Stimulated activated CD8-positive, alpha-beta memory T cell treated with anti-CD3 and anti-CD28 coated beads, Interleukin-15, amount 100 ng/mL, for 24 hours (primary cell): ENCODE data around the gene NMT1.
"Not testable (repeated sequence)": the region's sequence is repeated elsewhere in the genome, so short reads cannot be mapped to it uniquely, and the experiment has no call there.

Source experiments
- DNase-seq: peaks from one replicate; pipeline ENCODE4 v3.0.0-alpha.2; 2020; ENCODE audit warnings: low read depth

Gene NMT1

DNA sequence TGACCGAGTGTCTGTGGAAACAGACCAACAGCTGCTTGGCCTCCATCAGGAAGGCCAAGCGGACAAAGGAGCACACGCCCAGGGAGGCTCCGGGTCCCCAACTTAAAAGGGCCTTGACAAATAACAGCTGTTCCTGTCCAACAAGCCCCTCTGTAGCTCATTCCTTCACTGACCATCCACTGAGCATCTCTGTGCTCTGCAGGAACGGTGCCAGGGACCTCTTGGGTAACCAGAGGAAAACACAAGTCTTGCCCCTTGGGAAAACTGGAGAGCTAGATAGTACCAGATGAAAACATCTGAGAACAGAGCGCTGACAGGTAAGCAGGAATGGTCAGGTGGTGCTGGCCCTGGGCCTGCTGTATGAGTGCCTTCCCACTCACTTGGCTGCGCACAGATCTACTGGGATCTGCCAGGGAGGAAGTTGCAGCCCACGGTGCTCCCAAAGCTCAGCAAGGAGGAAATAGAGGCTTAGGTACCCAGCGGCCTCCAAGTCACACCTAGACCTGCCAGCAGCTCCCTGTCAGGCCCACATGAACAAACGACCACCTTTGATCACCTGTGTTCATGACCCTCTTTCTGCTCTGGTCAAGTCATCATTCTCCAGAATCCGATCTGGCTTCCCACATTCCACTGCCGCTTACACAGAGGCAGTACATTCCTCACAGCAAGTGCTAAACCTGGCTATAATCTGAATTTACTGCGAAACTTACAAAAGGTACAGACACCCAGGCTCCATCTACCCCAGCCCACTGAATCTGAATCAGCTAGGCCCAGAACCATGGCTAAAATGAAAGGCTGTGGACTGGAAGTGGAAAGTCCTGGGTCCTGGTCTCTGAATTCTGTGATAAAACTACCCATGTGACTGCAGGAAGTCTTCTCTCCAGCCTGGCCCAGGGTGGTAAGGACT is 22.1 kb upstream of the NMT1 start:
- no peak for DNase-seq

DNA sequence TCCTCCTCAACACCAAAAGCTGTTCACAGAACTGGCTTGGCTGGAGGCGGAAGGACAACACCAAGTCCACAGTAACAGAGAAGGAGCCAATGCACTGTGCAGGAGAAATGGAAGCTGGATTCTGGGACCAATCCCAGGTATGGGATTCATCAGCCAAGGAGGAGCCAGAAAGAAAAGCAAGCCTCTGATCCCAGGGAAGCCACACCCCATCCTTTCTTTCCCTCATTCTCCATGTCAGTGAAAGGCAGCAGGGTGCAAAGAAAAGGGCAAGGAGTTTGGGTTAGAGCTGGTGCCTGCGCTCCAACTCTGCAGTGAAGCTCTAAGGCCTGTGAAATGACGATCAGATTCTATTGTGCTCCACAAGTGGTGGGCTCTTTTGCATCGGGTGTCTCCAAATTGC is 20.7 kb upstream of the NMT1 start:
- no peak for DNase-seq

DNA sequence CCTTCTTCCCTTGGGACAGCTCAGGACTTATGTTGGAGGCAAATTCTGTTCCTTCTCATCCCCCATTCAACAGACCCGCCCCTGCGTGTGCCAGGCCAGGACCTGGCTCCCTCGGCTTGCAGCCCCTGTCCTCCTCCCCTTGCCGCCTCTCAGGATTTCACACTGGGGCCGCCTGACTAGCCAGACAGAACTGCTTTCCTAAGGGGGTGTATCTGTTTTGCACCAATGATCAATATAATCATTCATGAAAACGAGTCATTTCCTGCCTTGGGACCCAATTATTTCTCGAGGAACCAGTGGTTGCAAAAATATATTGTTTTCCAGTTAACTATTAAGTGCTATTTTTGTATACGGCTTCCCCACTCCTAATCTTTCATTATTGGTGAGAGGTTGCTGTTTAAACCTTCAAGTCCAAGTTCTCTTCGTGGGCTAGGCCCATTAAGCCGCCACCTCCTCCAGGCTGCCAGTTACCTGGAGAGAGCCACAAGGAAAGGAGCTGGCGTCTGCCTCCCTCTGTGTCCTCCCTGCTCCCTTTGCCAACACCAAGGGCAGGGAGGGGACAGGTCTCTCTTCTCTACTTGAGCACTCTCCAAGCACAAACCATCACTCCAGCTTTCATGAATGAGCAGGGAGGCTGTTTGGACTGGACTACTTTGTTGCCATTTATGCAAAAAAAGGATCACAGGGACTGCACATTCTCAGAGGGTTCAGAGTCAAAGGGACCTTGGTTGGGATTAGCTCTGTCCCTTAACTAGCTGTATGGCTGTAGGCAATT is 18.6 kb upstream of the NMT1 start:
- DNase-seq = no peak

DNA sequence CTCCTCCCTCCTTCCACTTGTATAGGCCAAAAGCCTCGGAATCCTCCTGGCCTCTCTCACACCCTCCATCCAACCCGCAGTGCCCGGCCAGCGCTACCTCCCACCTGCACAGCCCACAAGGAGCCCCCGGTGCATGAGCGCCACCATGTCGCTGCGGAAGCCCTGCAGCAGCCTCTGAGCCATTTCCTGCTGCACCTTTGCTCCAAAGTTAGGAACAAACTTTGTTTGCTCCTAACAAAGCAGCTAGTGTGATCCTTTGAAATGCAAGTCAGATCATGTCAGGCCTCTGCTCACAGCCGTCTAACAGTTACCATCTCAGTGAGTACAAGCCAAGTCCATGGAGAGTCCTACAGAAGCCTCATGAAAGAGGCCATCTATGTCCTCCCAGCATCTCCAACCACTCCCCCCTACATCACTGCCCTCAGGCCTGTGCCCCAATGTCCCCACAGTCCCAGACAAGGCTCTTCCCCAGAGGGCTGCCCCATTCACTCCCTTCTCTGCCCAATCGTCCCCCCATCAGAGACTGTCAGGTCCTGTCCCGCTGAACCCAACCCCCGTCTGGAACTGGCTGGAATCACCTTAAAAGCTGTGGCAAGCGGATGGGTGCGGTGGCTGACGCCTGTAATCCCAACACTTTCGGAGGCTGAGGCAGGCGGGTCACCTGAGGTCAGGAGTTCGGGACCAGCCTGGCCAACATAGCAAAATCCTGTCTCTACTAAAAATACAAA is 17.1 kb upstream of the NMT1 start:
- DNase-seq = no peak

DNA sequence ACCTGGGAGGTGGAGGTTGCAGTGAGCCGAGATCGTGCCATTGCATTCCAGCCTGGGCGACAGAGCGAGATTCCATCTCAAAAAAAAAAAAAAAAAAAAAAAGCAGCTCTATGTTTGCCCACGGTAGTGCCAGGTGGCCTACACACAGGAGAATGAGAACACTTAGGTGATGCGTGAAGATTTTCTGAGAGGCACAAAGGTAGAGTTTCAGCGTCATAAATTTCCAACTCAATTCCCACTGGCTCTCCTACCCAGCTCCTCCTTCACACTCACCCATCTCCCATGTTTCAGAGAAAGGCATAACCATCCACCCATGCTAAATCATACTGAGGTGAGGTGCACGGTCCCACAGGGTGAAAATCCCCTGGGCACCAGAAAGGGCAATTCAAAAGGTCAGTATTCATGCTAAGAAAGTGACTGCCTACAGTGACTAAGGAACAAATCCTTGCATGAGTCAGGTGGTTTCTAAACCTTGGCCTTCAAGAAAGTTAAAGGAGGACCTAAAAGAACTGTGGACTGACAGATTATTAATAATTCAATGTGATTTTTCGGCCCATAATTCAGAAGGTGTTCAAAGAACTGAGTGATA is 14.5 kb upstream of the NMT1 start:
- no peak for DNase-seq

DNA sequence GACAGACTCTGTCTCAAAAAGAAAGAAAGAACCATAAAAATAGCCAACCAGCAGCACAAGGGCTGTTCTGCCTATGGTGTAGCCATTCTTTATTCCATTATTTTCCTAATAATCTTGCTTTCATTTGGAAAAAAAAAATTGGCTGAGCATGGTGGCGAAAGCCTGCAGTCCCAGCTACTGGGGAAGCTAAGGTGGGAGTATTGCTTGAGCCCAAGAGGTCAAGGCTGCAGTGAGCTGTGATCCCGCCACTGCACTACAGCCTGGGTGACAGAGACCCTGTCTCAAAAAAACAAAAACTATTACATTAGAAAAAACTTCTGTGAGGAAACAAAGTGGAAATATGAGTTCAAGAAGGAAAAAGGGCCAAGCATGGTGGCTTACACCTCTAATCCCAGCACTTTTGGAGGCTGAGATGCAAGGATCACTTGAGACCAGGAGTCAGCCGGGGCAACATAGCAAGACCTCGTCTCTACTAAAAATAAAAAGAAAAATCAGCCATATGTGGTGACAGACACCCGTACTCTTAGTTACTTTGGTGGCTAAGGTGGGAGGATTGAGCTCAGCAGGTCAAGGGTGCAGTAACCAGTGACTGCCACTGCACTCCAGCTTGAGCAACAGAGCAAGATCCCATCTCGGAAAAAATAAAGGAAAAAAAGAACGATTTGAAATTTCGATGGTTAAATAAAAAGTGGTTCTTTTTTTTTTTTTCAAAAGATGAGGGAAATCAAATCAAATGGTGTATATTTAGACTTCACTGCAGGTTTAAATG is 12.1 kb upstream of the NMT1 start:
- no peak for DNase-seq

DNA sequence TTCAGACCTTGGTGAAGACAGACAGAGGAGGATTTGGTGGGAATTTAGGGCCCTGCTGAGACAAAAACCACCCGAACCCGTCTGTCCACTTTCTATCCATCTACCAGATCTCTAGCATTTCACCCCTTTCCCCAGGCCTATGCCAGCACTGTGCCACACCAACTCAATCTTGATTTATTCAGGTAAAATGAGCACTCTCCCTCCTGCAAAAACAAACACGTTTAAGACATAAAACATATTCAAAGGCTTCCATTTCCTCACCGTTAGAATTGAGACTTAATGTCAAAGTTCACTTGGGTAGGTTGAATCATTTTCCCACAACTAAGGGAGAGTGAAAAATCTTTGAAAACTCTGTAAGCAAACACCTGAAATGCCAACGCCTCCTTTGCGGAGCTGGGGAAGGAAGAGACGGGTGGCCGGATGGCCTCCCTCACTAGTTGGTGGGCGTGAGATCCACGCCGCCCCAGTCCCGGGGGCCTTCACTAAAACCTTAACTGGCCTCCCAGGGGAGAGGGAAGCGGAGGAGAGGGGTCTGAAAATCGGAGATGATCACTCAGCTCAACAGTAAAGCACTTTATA is 10.5 kb upstream of the NMT1 start:
- no peak for DNase-seq

DNA sequence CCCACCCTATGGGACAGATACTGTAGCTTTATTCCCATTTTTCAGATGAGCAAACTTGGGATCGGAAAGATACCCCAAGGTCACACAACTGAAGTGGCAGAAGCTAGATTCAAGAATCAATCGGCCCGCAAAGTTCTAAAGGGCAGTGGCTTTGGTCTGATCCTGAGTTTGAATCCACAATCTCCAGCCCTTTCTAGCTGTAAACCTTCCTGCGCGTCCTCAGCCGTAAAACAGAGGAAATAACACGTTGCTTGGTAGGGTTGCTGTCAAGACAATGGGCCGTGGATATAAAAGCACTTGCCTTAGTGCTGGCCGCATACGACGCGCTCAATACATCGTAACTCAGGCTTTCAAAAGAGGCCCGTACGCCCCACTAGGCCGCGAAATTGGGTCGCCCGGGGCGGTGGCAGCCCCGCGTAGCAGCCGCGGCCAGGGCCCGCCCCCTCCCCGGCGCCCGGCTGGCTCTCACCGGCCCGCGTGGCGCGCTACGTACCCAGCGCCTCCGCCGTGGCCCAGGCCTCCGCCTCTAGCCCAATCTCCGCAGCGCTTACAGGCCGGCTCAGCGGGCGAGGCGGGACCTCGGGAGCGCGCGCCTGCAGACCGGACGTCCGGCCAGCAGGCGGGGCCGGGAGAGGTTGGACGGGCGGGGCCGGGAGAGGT is 9.9 kb upstream of the NMT1 start, which contains the start of gene DCAKD:
TSS of gene DCAKD (minus strand) at position 573 of the 660 bp plus-strand sequence. CDS start 16,747 bp downstream, outside the sequence.
- DNase-seq = peak; percentile 78

DNA sequence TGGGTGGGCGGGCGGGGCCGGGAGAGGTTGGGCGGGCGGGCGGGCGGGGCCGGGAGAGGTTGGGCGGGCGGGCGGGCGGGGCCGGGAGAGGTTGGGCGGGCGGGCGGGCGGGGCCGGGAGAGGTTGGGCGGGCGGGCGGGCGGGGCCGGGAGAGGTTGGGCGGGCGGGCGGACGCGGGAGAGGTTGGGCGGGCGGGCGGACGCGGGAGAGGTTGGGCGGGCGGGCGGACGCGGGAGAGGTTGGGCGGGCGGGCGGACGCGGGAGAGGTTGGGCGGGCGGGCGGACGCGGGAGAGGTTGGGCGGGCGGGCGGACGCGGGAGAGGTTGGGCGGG is 9.4 kb upstream of the NMT1 start:
- DNase-seq = not testable (repeated sequence)

DNA sequence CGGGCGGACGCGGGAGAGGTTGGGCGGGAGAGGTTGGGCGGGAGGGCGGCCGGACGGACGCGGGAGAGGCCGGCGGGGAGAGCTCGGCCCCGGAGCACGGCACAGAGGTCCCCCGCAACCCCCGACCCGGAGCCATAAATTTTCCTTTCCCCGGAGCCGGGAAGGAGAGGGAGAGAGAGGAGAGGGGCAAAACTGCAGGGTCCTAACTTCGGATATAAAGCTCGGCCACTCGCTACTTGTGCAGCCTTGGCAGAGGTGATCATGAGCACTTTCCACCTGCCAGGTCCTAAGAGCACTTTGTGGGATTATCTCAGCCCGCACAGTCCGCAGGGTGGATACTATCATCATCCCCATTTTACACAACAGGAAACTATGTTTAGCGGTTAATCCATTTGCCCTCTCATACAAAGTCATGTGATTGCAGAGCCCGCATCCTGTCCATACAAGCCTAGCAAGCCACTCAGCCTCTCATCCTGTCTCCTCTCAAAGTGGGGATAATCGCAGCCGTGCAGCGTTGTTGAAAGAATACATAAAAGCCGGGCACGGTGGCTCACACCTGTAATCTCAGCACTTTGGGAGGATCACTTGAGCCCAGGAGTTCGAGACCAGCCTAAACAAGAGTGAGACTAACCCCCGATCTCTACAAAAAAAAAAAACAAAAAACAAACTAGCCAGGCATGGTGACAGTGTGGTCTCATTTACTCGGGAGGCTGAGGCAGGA is 8.9 kb upstream of the NMT1 start:
- DNase-seq = no peak

DNA sequence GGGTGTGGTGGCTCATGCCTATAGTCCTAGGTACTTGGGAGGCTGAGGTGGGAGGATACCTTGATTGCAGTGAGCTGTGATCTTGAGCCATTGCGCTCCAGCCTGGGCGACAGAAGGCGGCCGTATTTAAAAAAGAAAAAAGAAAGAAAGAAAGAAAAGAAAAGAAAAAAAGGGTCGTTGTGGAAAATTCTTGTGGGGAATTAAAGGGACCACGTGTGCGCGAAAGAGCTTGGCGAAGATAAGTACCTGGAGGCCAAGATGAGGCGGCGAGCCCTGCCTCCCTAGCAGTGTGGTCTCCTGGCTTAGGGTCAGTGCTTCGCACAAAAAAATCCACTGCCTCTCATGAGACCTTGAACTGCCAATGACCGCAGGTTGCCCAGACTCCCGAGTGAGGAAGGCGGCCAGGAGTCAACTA is 728 bp upstream of the NMT1 start:
- DNase-seq = no peak

DNA sequence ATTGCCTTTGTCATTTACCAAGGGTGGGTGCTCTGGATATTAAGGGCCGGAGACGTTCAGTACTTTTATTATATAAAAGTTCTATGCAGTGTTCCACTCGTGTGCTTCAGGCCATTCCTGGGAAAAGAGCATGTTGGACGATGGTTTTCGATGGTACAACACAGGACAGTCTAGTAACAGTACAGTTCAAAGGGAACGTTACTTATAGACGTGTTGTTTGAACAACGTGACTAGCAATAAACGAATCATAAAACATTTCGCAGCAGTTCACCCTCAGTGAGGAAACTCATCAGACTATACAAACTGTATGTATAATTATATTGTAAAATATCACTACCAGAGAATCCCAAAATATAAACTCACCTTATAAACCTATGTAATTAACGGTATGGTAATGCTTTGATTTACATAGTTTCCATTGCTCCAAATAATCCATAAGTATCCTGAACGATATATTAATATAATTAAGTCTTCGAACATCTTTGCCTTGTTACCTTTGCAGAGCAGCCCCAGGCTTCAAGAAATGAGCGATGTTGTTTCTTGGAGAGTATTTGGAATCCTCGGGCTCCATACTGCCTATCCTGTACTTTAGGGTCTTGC is 589 bp downstream of the NMT1 start:
- no peak for DNase-seq

DNA sequence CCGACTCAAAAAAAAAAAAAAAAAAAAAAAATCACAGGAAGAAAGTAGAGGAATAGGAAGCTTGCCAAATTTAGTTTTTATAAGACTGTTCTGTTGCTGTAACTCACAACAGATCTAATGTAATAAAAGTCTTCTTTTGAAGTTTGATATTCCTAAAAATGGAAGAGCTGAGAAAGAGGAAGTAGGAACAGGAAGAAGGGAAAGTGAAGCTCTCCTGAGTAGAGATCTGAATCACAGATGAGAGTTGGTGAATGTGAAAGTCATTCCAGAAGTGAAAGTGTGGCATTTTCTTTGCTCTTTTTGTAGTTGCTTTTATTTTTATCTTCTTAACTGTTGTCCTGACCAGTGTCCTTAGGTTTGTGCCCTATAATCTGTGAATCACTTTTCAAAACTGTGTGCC is 2.1 kb downstream of the NMT1 start:
- DNase-seq = no peak

DNA sequence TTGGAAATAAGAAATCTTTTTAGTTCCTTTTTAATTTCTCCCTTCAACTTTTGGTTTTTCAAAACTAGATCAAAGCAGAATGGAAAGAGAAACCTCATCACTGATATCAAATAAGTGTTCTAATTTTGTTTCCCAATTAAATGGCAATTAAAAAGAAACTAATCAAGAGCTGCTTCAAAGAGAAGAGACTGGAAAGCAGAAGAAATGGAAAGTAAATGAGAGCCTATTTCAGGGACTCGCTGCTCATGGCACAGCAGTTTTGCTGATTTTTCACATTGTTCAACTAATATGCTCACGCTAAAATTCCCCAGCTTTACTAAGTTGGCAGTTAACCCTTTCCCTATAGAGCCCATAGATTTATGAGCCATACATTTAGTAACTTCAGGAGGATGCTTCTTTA is 6.5 kb downstream of the NMT1 start:
- DNase-seq = no peak

DNA sequence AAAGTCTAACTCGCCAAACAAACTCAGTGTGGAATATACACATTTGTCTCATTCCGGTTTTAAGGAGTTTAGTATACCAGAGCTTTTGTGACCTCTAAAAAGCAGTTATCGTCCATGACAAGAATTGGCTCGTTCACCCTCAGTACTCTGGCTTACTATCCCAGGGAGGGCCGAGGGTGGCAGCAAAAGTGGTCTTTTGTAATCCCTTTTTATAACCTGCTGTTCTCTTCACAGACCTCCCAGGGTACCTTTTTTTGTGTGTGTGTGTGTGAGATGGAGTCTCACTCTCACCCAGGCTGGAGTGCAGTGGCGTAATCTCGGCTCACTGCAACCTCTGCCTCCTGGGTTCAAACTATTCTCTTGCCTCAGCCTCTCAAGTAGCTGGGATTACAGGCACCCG is 8.9 kb downstream of the NMT1 start:
- no peak for DNase-seq

DNA sequence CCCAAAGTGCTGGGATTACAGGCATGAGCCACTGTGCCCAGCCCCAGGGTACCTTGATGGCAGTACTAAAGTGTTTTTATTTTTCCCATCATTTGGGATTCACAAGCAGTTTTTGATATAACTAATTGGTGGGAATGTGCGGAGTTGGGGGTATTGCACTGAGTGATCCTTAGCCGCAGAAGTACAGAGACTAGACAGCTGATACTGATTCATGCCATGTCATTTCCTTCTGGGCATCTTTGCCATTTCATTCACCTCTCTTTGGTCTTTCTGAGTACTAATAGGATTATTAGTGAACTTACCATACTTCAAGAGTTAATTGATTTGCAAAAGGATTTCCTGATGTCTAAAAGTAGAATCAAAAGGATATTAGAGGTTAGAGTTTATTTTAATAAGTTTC is 9.7 kb downstream of the NMT1 start:
- no peak for DNase-seq

DNA sequence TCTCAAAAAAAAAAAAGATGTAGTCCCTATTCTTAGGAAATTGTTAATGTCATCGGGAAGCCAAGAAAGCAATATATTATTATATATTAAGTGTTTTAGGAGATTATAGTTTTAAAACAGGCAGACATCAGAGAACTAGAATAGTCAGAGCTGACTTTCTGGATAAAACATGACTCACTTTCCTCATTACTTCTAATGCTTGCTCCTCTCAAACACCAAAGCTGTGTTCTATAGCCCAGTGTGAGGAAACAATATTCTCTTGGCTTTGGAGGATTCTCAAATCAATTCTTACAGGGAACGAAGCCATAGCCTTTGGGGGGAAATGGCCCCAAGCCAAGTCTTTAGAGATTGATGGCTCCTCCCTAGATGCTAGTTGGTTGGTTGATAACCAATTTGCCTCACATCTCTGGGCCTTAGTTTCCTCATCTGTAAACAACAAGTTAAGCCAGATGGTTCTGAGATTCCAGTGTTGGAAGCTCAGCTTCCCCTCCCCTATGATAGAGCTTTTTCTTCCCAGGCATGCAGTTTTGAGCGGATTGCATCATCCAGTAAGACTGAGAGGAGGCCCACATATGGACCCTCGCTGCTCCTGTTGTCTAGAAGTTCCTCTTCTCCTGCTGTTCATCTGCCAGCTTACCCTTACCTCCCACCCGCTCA is 12.4 kb downstream of the NMT1 start:
- DNase-seq = no peak

DNA sequence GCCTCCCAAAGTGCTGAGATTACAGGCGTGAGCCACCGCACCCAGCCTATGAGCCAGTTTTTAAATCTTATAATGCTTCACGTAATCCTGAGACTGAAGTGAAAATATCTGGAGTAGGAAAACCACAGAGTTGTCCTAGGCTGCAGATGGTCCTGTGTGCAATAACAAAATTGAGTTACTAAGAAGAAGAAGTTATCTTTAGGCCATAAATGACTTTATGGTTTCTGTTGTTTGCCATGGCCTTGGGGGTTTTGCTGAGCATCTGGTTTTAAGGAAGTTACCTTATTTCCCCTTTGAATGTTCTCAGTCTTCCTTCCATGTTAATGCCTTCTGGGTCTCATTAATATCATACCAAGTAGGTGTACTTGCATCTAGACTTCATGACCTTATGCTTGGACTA is 16.5 kb downstream of the NMT1 start:
- DNase-seq = no peak
